Measurements from ENCODE around the gene POU6F2.
"Not testable (repeated sequence)": the region's sequence is repeated elsewhere in the genome, so short reads cannot be mapped to it uniquely, and the experiment has no call there.

POU6F2 gene

DNA sequence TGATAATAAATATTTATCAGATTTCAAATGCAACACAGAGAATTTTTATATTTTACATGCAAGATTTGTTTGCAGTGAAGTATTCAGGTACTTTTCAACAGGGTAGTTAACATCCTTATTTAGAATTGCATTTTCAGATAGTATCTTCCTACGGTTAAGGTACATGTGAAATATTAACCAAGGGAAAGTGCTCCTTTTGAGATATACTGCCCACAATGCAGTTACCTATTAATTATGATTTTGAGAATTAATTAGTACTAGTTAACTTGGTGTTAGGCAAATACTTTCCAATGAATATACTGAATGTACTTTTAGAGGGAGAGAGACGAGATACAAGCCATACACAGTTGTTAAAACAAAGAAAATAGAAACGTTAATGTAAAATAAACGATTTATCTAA, 382.3 kb downstream of the POU6F2 start:
- no peak overlapping the region for H3K27ac ChIP-seq (ENCODE audit: low read depth, low read length)
- no peaks in the 10 kb centered on the region for H3K4me1 ChIP-seq (ENCODE audit: control insufficient read depth, insufficient read depth, low read length, unreplicated experiment)
- H3K27me3 ChIP-seq (ENCODE audit: insufficient read depth, low read length): peaks cover 30% of the 10 kb centered on the region
- no peak overlapping the region for H3K4me3 ChIP-seq (ENCODE audit: low read depth, low read length)
- no peaks in the 10 kb centered on the region for H3K36me3 ChIP-seq (ENCODE audit: insufficient read depth, low read length)
- no peaks in the 10 kb centered on the region for H3K79me2 ChIP-seq (ENCODE audit: control insufficient read depth, insufficient read depth, low read length, unreplicated experiment)
- H2AFZ ChIP-seq (ENCODE audit: low read length, unreplicated experiment): no peak overlapping the region

DNA sequence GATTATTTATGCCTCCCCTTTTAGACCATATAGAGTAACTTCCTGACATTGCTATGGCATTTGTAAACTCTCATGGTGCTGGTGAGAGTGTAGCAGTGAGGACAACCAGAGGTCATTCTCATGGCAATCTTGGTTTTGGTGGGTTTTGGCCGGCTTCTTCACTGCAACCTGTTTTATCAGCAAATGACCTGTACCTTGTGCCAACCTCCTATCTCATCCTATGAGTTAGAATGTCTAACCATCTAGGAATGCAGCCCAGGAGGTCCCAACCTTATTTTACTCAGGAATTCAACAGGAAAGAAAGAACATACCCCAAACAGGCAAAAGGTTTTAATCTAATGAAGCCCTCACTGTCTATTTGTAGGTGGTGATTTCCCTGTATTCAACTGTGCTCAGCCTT, 383.1 kb downstream of the POU6F2 start:
- H3K79me2 ChIP-seq (ENCODE audit: control insufficient read depth, insufficient read depth, low read length, unreplicated experiment): no peaks in the 10 kb centered on the region
- no peak overlapping the region for H3K27ac ChIP-seq (ENCODE audit: low read depth, low read length)
- H3K27me3 ChIP-seq (ENCODE audit: insufficient read depth, low read length): peaks cover 30% of the 10 kb centered on the region
- no peaks in the 10 kb centered on the region for H3K36me3 ChIP-seq (ENCODE audit: insufficient read depth, low read length)
- no peaks in the 10 kb centered on the region for H3K4me1 ChIP-seq (ENCODE audit: control insufficient read depth, insufficient read depth, low read length, unreplicated experiment)
- no peak overlapping the region for H2AFZ ChIP-seq (ENCODE audit: low read length, unreplicated experiment)
- no peak overlapping the region for H3K4me3 ChIP-seq (ENCODE audit: low read depth, low read length)

DNA sequence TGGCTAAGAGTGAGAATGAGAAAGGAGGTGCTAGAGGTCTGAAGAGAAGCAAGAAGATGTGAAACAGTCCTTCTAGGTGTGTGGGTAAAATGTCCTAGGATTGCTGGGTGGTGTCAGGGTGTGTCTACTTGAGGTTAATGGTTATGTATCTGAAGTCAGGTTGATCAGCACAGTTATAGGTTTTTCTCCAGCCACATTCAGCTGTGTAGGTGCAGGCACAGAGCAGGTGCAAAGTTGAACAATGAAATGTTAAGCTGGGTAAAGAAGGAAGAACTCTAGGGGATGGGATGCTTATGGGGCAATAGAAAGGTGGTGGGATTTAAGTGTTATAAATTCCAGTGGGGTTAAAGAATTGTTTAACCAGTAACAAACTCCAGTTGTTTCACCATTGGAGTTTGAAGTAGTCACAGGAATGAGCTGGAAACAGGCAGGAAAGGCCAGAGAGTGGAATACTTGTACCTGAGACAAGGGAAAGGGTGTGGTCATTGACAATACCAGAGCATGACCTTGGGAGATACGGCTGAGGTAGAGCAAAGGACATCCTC, 388.1 kb downstream of the POU6F2 start:
- Histone ChIP-seq H3K27ac (ENCODE audit: low read depth, low read length) (no peak overlapping the region), H3K36me3 (ENCODE audit: insufficient read depth, low read length) (no peaks in the 10 kb centered on the region), H3K27me3 (ENCODE audit: insufficient read depth, low read length) (peaks cover 34% of the 10 kb centered on the region), H2AFZ (ENCODE audit: low read length, unreplicated experiment) (no peak overlapping the region), H3K79me2 (ENCODE audit: control insufficient read depth, insufficient read depth, low read length, unreplicated experiment) (no peaks in the 10 kb centered on the region), H3K4me1 (ENCODE audit: control insufficient read depth, insufficient read depth, low read length, unreplicated experiment) (no peaks in the 10 kb centered on the region), H3K4me3 (ENCODE audit: low read depth, low read length) (no peak overlapping the region)

- H3K4me3 ChIP-seq (ENCODE audit: low read depth, low read length): no peak overlapping the region
- H3K27me3 ChIP-seq (ENCODE audit: insufficient read depth, low read length): peaks cover 23% of the 10 kb centered on the region; the same call in 1 of the 2 replicates
- H3K4me1 ChIP-seq (ENCODE audit: control insufficient read depth, insufficient read depth, low read length, unreplicated experiment): no peaks in the 10 kb centered on the region
- no peaks in the 10 kb centered on the region for H3K36me3 ChIP-seq (ENCODE audit: insufficient read depth, low read length)
- H2AFZ ChIP-seq (ENCODE audit: low read length, unreplicated experiment): no peak overlapping the region
- no peaks in the 10 kb centered on the region for H3K79me2 ChIP-seq (ENCODE audit: control insufficient read depth, insufficient read depth, low read length, unreplicated experiment)
- no peak overlapping the region for H3K27ac ChIP-seq (ENCODE audit: low read depth, low read length)
These were observed 389.7 kb downstream of the POU6F2 start for GRCh38 chr7:39367451-39367850.

- H3K27ac ChIP-seq (ENCODE audit: low read depth, low read length): no peak overlapping the region
- no peak overlapping the region for H3K4me3 ChIP-seq (ENCODE audit: low read depth, low read length)
- no peaks in the 10 kb centered on the region for H3K4me1 ChIP-seq (ENCODE audit: control insufficient read depth, insufficient read depth, low read length, unreplicated experiment)
- no peaks in the 10 kb centered on the region for H3K79me2 ChIP-seq (ENCODE audit: control insufficient read depth, insufficient read depth, low read length, unreplicated experiment)
- no peak overlapping the region for H2AFZ ChIP-seq (ENCODE audit: low read length, unreplicated experiment)
- peaks cover 18% of the 10 kb centered on the region; the same call in 1 of the 2 replicates for H3K27me3 ChIP-seq (ENCODE audit: insufficient read depth, low read length)
- H3K36me3 ChIP-seq (ENCODE audit: insufficient read depth, low read length): no peaks in the 10 kb centered on the region
These were observed 390.2 kb downstream of the POU6F2 start for GRCh38 chr7:39367943-39368342.

- Histone ChIP-seq H2AFZ (ENCODE audit: low read length, unreplicated experiment) (no peak overlapping the region), H3K79me2 (ENCODE audit: control insufficient read depth, insufficient read depth, low read length, unreplicated experiment) (no peaks in the 10 kb centered on the region), H3K4me3 (ENCODE audit: low read depth, low read length) (no peak overlapping the region), H3K27me3 (ENCODE audit: insufficient read depth, low read length) (peaks cover 38% of the 10 kb centered on the region), H3K27ac (ENCODE audit: low read depth, low read length) (no peak overlapping the region), H3K36me3 (ENCODE audit: insufficient read depth, low read length) (no peaks in the 10 kb centered on the region), H3K4me1 (ENCODE audit: control insufficient read depth, insufficient read depth, low read length, unreplicated experiment) (no peaks in the 10 kb centered on the region)
These were observed 394.7 kb downstream of the POU6F2 start for GRCh38 chr7:39372383-39372782.

- Histone ChIP-seq H3K4me1 (ENCODE audit: control insufficient read depth, insufficient read depth, low read length, unreplicated experiment) (no peaks in the 10 kb centered on the region), H3K36me3 (ENCODE audit: insufficient read depth, low read length) (no peaks in the 10 kb centered on the region), H2AFZ (ENCODE audit: low read length, unreplicated experiment) (no peak overlapping the region), H3K27me3 (ENCODE audit: insufficient read depth, low read length) (peaks cover 53% of the 10 kb centered on the region), H3K27ac (ENCODE audit: low read depth, low read length) (no peak overlapping the region), H3K79me2 (ENCODE audit: control insufficient read depth, insufficient read depth, low read length, unreplicated experiment) (no peaks in the 10 kb centered on the region), H3K4me3 (ENCODE audit: low read depth, low read length) (no peak overlapping the region)
These were observed 396.8 kb downstream of the POU6F2 start for GRCh38 chr7:39374436-39375040.

DNA sequence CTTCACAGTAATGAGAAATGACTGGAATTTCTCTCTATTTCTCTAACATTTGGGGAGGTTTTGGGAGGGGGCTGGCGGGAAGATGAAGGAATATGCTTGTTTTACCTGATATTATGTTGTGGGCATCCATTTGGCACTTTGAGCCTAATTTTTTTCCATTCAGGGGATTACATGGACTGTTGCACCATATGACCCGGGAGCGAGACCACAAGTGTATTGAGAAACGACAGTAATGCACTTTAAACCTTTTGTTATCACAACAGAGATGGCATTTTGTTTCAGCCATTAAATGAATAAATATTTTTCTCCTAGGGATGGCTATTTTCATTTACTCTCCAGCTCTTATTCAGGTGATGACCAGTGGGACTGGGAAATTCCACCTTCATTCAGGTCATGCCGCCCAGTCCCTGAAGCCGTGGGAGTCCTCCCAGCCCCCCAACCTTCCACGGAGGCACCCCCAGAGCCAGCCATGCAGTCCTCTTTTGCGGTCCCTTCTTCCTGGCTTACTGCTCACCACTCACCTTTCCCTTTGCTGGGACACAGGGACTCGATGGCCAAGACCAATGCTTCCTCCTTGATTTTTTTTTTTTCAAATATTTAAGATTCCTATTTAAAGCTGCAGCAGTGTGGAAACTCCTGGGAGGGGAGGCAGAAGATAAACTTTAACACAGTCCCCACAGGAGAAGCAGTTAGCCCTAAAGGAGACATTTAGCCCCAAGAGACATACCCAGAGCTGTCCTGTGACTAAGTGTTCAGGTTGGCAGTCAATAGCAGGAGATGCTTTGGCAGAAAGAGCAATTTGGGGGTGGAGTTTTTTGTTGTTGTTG, 397.6 kb downstream of the POU6F2 start:
- Histone ChIP-seq H3K27ac (ENCODE audit: low read depth, low read length) (no peak overlapping the region), H3K4me1 (ENCODE audit: control insufficient read depth, insufficient read depth, low read length, unreplicated experiment) (no peaks in the 10 kb centered on the region), H3K4me3 (ENCODE audit: low read depth, low read length) (no peak overlapping the region), H3K36me3 (ENCODE audit: insufficient read depth, low read length) (no peaks in the 10 kb centered on the region), H3K79me2 (ENCODE audit: control insufficient read depth, insufficient read depth, low read length, unreplicated experiment) (no peaks in the 10 kb centered on the region), H3K27me3 (ENCODE audit: insufficient read depth, low read length) (peaks cover 55% of the 10 kb centered on the region), H2AFZ (ENCODE audit: low read length, unreplicated experiment) (no peak overlapping the region)

DNA sequence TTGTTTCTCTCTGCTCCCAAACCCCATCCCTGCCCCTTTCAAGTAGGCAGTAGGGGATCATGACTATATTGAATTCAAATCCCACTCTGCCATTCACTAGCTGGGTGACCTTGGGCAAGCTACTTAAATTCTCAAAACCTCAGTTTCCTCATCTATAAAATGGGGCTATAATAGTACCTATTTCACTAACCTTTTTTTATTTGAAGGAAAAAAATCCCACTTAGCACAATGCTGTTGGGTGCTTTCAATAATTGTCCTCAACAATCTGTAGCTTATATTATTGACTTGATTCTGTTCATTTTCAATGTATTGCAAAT, 398.1 kb downstream of the POU6F2 start:
- no peaks in the 10 kb centered on the region for H3K79me2 ChIP-seq (ENCODE audit: control insufficient read depth, insufficient read depth, low read length, unreplicated experiment)
- no peak overlapping the region for H2AFZ ChIP-seq (ENCODE audit: low read length, unreplicated experiment)
- H3K27me3 ChIP-seq (ENCODE audit: insufficient read depth, low read length): peaks cover 55% of the 10 kb centered on the region
- no peak overlapping the region for H3K27ac ChIP-seq (ENCODE audit: low read depth, low read length)
- no peaks in the 10 kb centered on the region for H3K36me3 ChIP-seq (ENCODE audit: insufficient read depth, low read length)
- H3K4me1 ChIP-seq (ENCODE audit: control insufficient read depth, insufficient read depth, low read length, unreplicated experiment): no peaks in the 10 kb centered on the region
- H3K4me3 ChIP-seq (ENCODE audit: low read depth, low read length): no peak overlapping the region

- H3K4me3 ChIP-seq (ENCODE audit: low read depth, low read length); H2AFZ ChIP-seq (ENCODE audit: low read length, unreplicated experiment); H3K4me1 ChIP-seq (ENCODE audit: control insufficient read depth, insufficient read depth, low read length, unreplicated experiment); H3K79me2 ChIP-seq (ENCODE audit: control insufficient read depth, insufficient read depth, low read length, unreplicated experiment); H3K36me3 ChIP-seq (ENCODE audit: insufficient read depth, low read length); H3K27ac ChIP-seq (ENCODE audit: low read depth, low read length): not testable (repeated sequence)
- H3K27me3 ChIP-seq (ENCODE audit: insufficient read depth, low read length): peaks cover 52% of the 10 kb centered on the region
These were observed 399.2 kb downstream of the POU6F2 start for GRCh38 chr7:39376881-39377280.

DNA sequence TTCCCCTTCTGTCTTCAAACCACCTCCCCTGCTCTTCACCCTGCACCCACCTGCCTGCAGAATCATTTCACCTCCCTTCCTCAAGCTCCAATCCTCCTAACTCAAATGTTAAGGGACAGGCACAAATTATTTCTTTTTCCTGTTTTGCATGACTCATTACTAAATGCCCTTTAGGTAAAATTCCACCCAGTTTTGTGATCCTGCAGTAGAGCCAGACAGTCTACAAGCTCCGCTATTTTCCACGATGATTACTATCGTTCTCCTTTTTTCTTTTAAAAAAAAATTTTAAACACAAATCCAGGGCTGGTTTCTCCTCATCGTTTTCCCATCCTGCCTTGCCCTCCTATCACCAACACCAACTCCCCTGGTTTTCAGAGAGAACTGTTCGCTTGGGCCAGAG, 401.7 kb downstream of the POU6F2 start:
- Histone ChIP-seq H3K27me3 (ENCODE audit: insufficient read depth, low read length) (peaks cover 41% of the 10 kb centered on the region), H2AFZ (ENCODE audit: low read length, unreplicated experiment) (no peak overlapping the region), H3K27ac (ENCODE audit: low read depth, low read length) (no peak overlapping the region), H3K36me3 (ENCODE audit: insufficient read depth, low read length) (no peaks in the 10 kb centered on the region), H3K79me2 (ENCODE audit: control insufficient read depth, insufficient read depth, low read length, unreplicated experiment) (no peaks in the 10 kb centered on the region), H3K4me1 (ENCODE audit: control insufficient read depth, insufficient read depth, low read length, unreplicated experiment) (no peaks in the 10 kb centered on the region), H3K4me3 (ENCODE audit: low read depth, low read length) (no peak overlapping the region)
